HepG2 (cell line): ENCODE data around the gene KSR1. TPM values are rescaled to one million over a fixed set of nuclear protein-coding genes. Genes with fewer than 3 reads are reported as not detected.
A peak's percentile ranks its signal among the peaks of the same experiment; 100 is the strongest.

Experiments
- ATAC-seq: fragments of 200-7000 bp; cut with Tn5 transposase; 3 replicates; pipeline ENCODE4 v1.9.1; 2020; ENCODE audit warnings: mild to moderate bottlenecking, moderate library complexity
- BruUV-seq: library from RNA; stranded (reverse); fragments of 400-500 nt; replicated peaks from 2 replicates; lab custom pipeline; 2021; lab: Mats Ljungman, UMichigan
- CTCF ChIA-PET: fragments of 300-600 bp; formaldehyde crosslinking; extraction: SDS; loops from one replicate; lab custom pipeline; 2021; ENCODE audit warnings: low total read pairs, inconsistent platforms, low intra/inter-chr PET ratio; lab: Yijun Ruan, JAX
- POLR2A ChIA-PET: fragments of 350-600 bp; sonication (Branson Sonifier 250); formaldehyde crosslinking; loops from one replicate; lab custom pipeline; 2020; ENCODE audit warnings: antibody characterized with exemption, inconsistent platforms; lab: Yijun Ruan, JAX
- DNase-seq: peaks from one replicate; pipeline ENCODE4 v3.0.0-alpha.2; 2015; ENCODE audit warnings: low spot score
- FAIRE-seq: peaks from 3 replicates; lab custom pipeline; 2011; peaks lifted over from hg19 to GRCh38; lab: Jason Lieb, UNC
- H2AFZ ChIP-seq: one replicate; pipeline ENCODE4 v1.6.1; 2011; ENCODE audit warnings: low read length, inconsistent platforms
- H3K27ac ChIP-seq: fragments of 300-600 bp; 3 replicates; pipeline ENCODE4 v1.8.0; 2011; ENCODE audit warnings: mixed run types, mild to moderate bottlenecking, mixed read lengths, low read length, inconsistent platforms; ENCODE audit not compliant: insufficient read depth; ENCODE audit errors: extremely low read length
- H3K27me3 ChIP-seq, 2 experiments: fragments of 200-600 bp in 1 of 2; 2 replicates in 1 of 2; 3 replicates in 1 of 2; pipeline versions ENCODE4 v1.6.0 to v1.8.0; 2011; ENCODE audit warnings: low read length in 2 of 2, mild to moderate bottlenecking in 2 of 2, moderate library complexity in 2 of 2, inconsistent platforms in 1 of 2; ENCODE audit not compliant: insufficient read depth in 2 of 2, control insufficient read depth in 1 of 2
- H3K36me3 ChIP-seq, 2 experiments: fragments of 200-600 bp in 1 of 2; replicated peaks in 1 of 2; 2 replicates in 1 of 2; 3 replicates in 1 of 2; pipeline versions ENCODE4 v1.5.1 to v1.8.0; 2011; ENCODE audit warnings: low read length in 2 of 2, inconsistent platforms in 1 of 2; ENCODE audit not compliant: insufficient read depth in 2 of 2, control insufficient read depth in 1 of 2
- H3K4me1 ChIP-seq: 2 replicates; pipeline ENCODE4 v1.5.1; 2012; ENCODE audit warnings: low read length, inconsistent platforms; ENCODE audit not compliant: insufficient read depth
- H3K4me2 ChIP-seq: 2 replicates; pipeline ENCODE4 v1.6.0; 2011; ENCODE audit warnings: low read depth, low read length, inconsistent platforms
- H3K4me3 ChIP-seq, 3 experiments: fragments of 200-600 bp in 1 of 3; sonication (generic), shearing (Covaris generic) in 1 of 3; replicated peaks in 1 of 3; 2 replicates each; pipeline ENCODE4 v1.5.1; 2011 to 2016; ENCODE audit warnings: low read length in 3 of 3, inconsistent platforms in 2 of 3, low read depth in 2 of 3, mild to moderate bottlenecking in 2 of 3, control low read depth in 1 of 3, mixed read lengths in 1 of 3; ENCODE audit not compliant: insufficient read depth in 1 of 3
- H3K79me2 ChIP-seq: one replicate; pipeline ENCODE4 v1.6.1; 2011; ENCODE audit warnings: low read length, inconsistent platforms; ENCODE audit not compliant: insufficient read depth
- H3K9ac ChIP-seq: 2 replicates; pipeline ENCODE4 v1.6.0; 2011; ENCODE audit warnings: mild to moderate bottlenecking, low read depth, low read length, inconsistent platforms; ENCODE audit not compliant: insufficient read depth
- H3K9me3 ChIP-seq: 2 replicates; pipeline ENCODE4 v1.5.1; 2012; ENCODE audit warnings: mild to moderate bottlenecking, low read length
- H4K20me1 ChIP-seq: 2 replicates; pipeline ENCODE4 v1.6.0; 2011; ENCODE audit warnings: inconsistent platforms, mild to moderate bottlenecking, low read length, moderate library complexity; ENCODE audit not compliant: insufficient read depth
- JUNB ChIP-seq: sonication (generic); formaldehyde crosslinking; IDR thresholded peaks from 2 replicates; pipeline ENCODE4 v1.8.0; 2022; ENCODE audit warnings: missing genetic modification reagents, mild to moderate bottlenecking, borderline replicate concordance
- KMT2A ChIP-seq: sonication (generic); formaldehyde crosslinking; IDR thresholded peaks from 2 replicates; pipeline ENCODE4 v1.4.0; 2020; ENCODE audit warnings: missing genetic modification reagents
- SMYD3 ChIP-seq: sonication (generic); formaldehyde crosslinking; IDR thresholded peaks from 2 replicates; pipeline ENCODE4 v1.8.1; 2023; ENCODE audit warnings: mild to moderate bottlenecking, missing genetic modification reagents
- SOX6 ChIP-seq, 2 experiments: fragments of 450-650 bp in 1 of 2; sonication (generic) in 1 of 2; formaldehyde crosslinking in 1 of 2; IDR thresholded peaks; 2 replicates each; pipeline versions ENCODE4 v1.4.0 to v1.6.1; 2017 to 2020; ENCODE audit warnings: antibody characterized with exemption in 1 of 2, mild to moderate bottlenecking in 1 of 2, missing genetic modification reagents in 1 of 2
- ZNF33A ChIP-seq: sonication (generic); formaldehyde crosslinking; IDR thresholded peaks from 2 replicates; pipeline ENCODE4 v1.5.1; 2020; ENCODE audit warnings: missing genetic modification reagents, mild to moderate bottlenecking, moderate library complexity, borderline replicate concordance
- ZNF430 ChIP-seq: sonication (generic); formaldehyde crosslinking; IDR thresholded peaks from 2 replicates; pipeline ENCODE4 v1.9.0; 2021; ENCODE audit warnings: mild to moderate bottlenecking, missing genetic modification reagents
- ZNF552 ChIP-seq: sonication (generic); formaldehyde crosslinking; IDR thresholded peaks from 2 replicates; pipeline ENCODE4 v1.9.0; 2022; ENCODE audit warnings: missing genetic modification reagents, mild to moderate bottlenecking, borderline replicate concordance
- ZNF891 ChIP-seq: sonication (generic); formaldehyde crosslinking; IDR thresholded peaks from 2 replicates; pipeline ENCODE4 v1.5.0; 2020; ENCODE audit warnings: mild to moderate bottlenecking, missing genetic modification reagents
- WGBS: methylation state at CpG from one replicate; pipeline ENCODE4 v1.1.6; 2017; ENCODE audit warnings: low lambda C conversion rate; 5-methylcytosine and 5-hydroxymethylcytosine counted together
- in situ Hi-C: cut with HindIII; loops from 2 replicates; pipeline ENCODE4 v1.10.0; 2017; ENCODE audit warnings: low pct_unique_long_range_greater_than_20kb; ENCODE audit not compliant: extremely low pct_ligation_motif_present
- intact Hi-C: fragments of 100-400 bp; cut with micrococcal nuclease; formaldehyde crosslinking; loops from one replicate; pipeline ENCODE4 v1.10.0; 2022; ENCODE audit not compliant: unreplicated experiment
- polyA plus RNA-seq, 8 experiments: library from polyadenylated mRNA; depleted of rRNA in 3 of 8; stranded (reverse) in 7 of 8; unstranded in 1 of 8; fragments of >200 nt; fragmentation: Illumina TruSeq in 4 of 8; extraction: Trizol in 4 of 8; gene quantifications; 2 replicates each; pipeline versions ENCODE4 v1.2.1 to v1.2.3, GENCODE V29; 2011 to 2016; ENCODE audit warnings: low read depth in 4 of 8, missing spikeins in 1 of 8, mixed read lengths in 1 of 8; ENCODE audit not compliant: insufficient read depth in 1 of 8
- total RNA-seq, 5 experiments: library from RNA; depleted of rRNA; stranded (reverse); fragments of >200 nt; fragmentation: Illumina TruSeq; extraction: Trizol; gene quantifications; 2 replicates each; pipeline ENCODE4 v1.2.3, GENCODE V29; 2016; ENCODE audit warnings: low read depth in 1 of 5
- TF ChIP-seq, protein P1 (sequence below): sonication (generic); formaldehyde crosslinking; conservative IDR thresholded peaks from 2 replicates; pipeline ENCODE4 v1.4.0; 2020; ENCODE audit warnings: missing genetic modification reagents
- TF ChIP-seq, protein P2 (sequence below): sonication (generic); formaldehyde crosslinking; IDR thresholded peaks from 2 replicates; pipeline ENCODE4 v1.5.0; 2020; ENCODE audit warnings: mild to moderate bottlenecking, missing genetic modification reagents
- TF ChIP-seq, protein P3 (sequence below): sonication (generic); formaldehyde crosslinking; IDR thresholded peaks from 2 replicates; pipeline ENCODE4 v1.8.0; 2022; ENCODE audit warnings: missing genetic modification reagents, mild to moderate bottlenecking, borderline replicate concordance
- TF ChIP-seq, protein P4 (sequence below): sonication (generic); formaldehyde crosslinking; IDR thresholded peaks from 2 replicates; pipeline ENCODE4 v1.5.0; 2020; ENCODE audit warnings: missing genetic modification reagents

The KSR1 gene
- total and polyA plus RNA-seq, 2 of the 13 experiments (the other 11 are each of a cell fraction or from before 2014, with no cell fraction given): 10.1 to 16.6 TPM

DNA sequence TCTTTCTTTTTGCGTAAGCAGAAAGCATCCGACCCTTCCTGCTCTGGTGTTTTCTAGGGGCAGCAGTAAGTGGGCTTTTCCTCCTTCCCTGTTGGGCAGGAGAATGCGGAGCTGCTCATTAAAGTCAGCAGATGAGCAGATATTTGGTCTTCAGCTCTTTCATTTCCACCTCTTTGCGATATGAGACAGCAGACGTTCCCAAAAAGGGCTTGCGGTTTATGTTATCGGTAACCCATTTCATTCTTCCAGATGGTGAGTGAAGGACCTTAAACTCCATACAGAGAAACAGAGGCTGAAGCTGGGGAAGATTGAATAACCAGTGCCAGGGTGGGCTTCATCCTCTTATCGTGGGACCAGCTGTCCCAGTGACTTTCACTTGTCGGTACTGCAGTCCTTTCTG, 40.7 kb downstream of the KSR1 start:
- FAIRE-seq (no peak), DNase-seq (no peak)

DNA sequence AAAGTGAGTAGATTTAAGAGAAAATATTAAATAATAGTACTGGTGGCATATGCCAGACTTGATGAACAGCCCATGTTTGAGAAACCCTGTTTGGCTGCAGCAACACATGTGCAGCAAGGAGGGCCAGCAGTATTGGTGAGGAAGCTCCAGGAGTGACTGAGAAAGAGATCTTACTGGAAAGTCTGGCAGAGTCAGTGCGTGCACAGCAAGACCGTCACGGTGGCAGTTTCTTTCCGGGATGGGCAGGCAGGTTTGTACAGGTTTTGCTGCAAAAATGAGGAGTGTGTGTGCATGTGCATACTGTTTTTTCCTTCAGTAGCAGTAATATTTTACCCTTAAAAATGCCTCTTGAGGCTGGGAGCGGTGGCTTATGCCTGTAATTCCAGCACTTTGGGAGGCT, 41.4 kb downstream of the KSR1 start:
- Histone ChIP-seq H3K79me2 (peaks cover 53% of the 10 kb centered on the region), H3K4me2 (no peak overlapping the region), H3K27ac (no peak overlapping the region), H3K36me3 (0 out of 5 replicates have a peak, but pooled peaks cover 0 to 2% of the 10 kb centered on the region in 2 experiments), H3K9ac (no peak overlapping the region), H2AFZ (no peak overlapping the region), H3K4me1 (peaks cover 55% of the 10 kb centered on the region), H4K20me1 (no peaks in the 10 kb centered on the region), H3K9me3 (peaks cover 6% of the 10 kb centered on the region; the same call in 1 of the 2 replicates), H3K4me3 (no peak overlapping the region), H3K27me3 (no peaks in the 10 kb centered on the region)
- DNase-seq: no peak
- ChIA-PET CTCF (no interaction called here), POLR2A (no interaction called here)
- 99% methylated on average over 5 of the region's 5 CpGs for WGBS
- in situ Hi-C loops (loop anchor here (5.0 to 25.0 kb wide), 2 partner anchors 60 to 390 kb away; partner anchors contain the start of gene LYRM9), intact Hi-C loops (no loop called here)
- BruUV-seq: no TSS peak
- FAIRE-seq: no peak
- no peak for ATAC-seq
- TF ChIP-seq, protein P1, sequence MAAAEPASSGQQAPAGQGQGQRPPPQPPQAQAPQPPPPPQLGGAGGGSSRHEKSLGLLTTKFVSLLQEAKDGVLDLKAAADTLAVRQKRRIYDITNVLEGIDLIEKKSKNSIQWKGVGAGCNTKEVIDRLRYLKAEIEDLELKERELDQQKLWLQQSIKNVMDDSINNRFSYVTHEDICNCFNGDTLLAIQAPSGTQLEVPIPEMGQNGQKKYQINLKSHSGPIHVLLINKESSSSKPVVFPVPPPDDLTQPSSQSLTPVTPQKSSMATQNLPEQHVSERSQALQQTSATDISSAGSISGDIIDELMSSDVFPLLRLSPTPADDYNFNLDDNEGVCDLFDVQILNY (CRISPR knock-in tag): no peak
- no peak for TF ChIP-seq ZNF33A (CRISPR knock-in tag)
- no peak for TF ChIP-seq JUNB (CRISPR knock-in tag)
- TF ChIP-seq ZNF430 (CRISPR knock-in tag): no peak
- no peak for TF ChIP-seq SMYD3 (CRISPR knock-in tag)
- TF ChIP-seq ZNF891 (CRISPR knock-in tag): no peak
- TF ChIP-seq, protein P2, sequence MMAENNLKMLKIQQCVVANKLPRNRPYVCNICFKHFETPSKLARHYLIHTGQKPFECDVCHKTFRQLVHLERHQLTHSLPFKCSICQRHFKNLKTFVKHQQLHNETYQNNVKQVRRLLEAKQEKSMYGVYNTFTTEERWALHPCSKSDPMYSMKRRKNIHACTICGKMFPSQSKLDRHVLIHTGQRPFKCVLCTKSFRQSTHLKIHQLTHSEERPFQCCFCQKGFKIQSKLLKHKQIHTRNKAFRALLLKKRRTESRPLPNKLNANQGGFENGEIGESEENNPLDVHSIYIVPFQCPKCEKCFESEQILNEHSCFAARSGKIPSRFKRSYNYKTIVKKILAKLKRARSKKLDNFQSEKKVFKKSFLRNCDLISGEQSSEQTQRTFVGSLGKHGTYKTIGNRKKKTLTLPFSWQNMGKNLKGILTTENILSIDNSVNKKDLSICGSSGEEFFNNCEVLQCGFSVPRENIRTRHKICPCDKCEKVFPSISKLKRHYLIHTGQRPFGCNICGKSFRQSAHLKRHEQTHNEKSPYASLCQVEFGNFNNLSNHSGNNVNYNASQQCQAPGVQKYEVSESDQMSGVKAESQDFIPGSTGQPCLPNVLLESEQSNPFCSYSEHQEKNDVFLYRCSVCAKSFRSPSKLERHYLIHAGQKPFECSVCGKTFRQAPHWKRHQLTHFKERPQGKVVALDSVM (CRISPR knock-in tag): no peak
- no peak for TF ChIP-seq SOX6 (IDR thresholded peaks at IDR 0.05)
- TF ChIP-seq SOX6 (CRISPR knock-in tag; IDR thresholded peaks at IDR 0.05): no peak

More for the DNA sequence above, 40.7 kb downstream of the KSR1 start:
- peaks cover 6% of the 10 kb centered on the region; the same call in 1 of the 2 replicates for H3K9me3 ChIP-seq
- H3K36me3 ChIP-seq: 0 out of 5 replicates have a peak, but pooled peaks cover 0 to 2% of the 10 kb centered on the region in 2 experiments
- H3K27me3 ChIP-seq: no peaks in the 10 kb centered on the region
- CTCF ChIA-PET: interaction anchor here (1.3 kb wide), 1 partner anchor 105 kb away, joined by 3 read pairs; no protein-coding TSS in a partner anchor
- peaks cover 53% of the 10 kb centered on the region for H3K79me2 ChIP-seq
- peaks cover 55% of the 10 kb centered on the region for H3K4me1 ChIP-seq
- H3K27ac ChIP-seq: peak overlapping the region; percentile 73
- H3K9ac ChIP-seq: peak overlapping the region; percentile 52; the same call in 1 of the 2 replicates
- 24% methylated on average over 9 of the region's 9 CpGs for WGBS
- no peaks in the 10 kb centered on the region for H4K20me1 ChIP-seq
- peak overlapping the region; percentile 94 for H3K4me2 ChIP-seq
- intact Hi-C loops: no loop called here
- no peak for ATAC-seq
- TF ChIP-seq, protein P3, sequence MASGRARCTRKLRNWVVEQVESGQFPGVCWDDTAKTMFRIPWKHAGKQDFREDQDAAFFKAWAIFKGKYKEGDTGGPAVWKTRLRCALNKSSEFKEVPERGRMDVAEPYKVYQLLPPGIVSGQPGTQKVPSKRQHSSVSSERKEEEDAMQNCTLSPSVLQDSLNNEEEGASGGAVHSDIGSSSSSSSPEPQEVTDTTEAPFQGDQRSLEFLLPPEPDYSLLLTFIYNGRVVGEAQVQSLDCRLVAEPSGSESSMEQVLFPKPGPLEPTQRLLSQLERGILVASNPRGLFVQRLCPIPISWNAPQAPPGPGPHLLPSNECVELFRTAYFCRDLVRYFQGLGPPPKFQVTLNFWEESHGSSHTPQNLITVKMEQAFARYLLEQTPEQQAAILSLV (CRISPR knock-in tag): no peak
- TF ChIP-seq, protein P4, sequence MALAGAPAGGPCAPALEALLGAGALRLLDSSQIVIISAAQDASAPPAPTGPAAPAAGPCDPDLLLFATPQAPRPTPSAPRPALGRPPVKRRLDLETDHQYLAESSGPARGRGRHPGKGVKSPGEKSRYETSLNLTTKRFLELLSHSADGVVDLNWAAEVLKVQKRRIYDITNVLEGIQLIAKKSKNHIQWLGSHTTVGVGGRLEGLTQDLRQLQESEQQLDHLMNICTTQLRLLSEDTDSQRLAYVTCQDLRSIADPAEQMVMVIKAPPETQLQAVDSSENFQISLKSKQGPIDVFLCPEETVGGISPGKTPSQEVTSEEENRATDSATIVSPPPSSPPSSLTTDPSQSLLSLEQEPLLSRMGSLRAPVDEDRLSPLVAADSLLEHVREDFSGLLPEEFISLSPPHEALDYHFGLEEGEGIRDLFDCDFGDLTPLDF (CRISPR knock-in tag): no peak
- TF ChIP-seq KMT2A (CRISPR knock-in tag) (peak; percentile 3; the same call in 1 of the 2 replicates), ZNF552 (CRISPR knock-in tag) (no peak)
- TF ChIP-seq, all 625 proteins: peak for 1
- POLR2A ChIA-PET: interaction anchor here (1.1 to 4.1 kb wide), 9 partner anchors 21 to 203 kb away, joined by 3 to 33 read pairs (median 6); partner anchors contain the start of gene WSB1
- in situ Hi-C loops: loop anchor here (5.0 to 25.0 kb wide), 2 partner anchors 60 to 390 kb away; partner anchors contain the start of gene LYRM9
- Histone ChIP-seq H2AFZ (no peak overlapping the region), H3K4me3 (peak overlapping the region; percentile 44 to 69 (median 53))
- BruUV-seq: no TSS peak
